ENCODE results near the gene CDK5. TPM values are rescaled to one million over a fixed set of nuclear protein-coding genes. Genes with fewer than 3 reads are reported as not detected.

CDK5 gene
- total and polyA plus RNA-seq, 2 donors from 2014 or later = 9.1 to 21.5 TPM

DNA sequence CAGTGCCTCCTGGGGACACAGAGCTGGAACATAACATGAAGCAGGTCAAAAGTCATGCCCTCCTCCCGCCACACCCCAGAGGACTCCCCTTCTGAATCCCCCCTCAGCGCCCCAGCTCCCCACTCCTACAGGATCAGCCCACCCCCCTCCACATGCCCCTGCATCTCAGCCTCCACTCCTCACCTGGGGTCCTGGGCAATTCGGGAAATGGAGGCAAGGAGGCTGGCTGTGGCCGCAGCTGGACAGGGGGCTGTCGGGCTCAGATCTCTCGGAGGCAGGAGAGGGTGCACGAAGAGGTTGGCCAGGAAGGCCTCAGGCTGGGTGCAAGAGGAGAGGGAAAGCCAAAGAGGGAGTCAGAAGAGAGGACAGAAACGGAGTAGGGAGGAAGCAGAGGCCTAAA, 41.2 kb downstream of the CDK5 start:
- TF ChIP-seq, protein P1, sequence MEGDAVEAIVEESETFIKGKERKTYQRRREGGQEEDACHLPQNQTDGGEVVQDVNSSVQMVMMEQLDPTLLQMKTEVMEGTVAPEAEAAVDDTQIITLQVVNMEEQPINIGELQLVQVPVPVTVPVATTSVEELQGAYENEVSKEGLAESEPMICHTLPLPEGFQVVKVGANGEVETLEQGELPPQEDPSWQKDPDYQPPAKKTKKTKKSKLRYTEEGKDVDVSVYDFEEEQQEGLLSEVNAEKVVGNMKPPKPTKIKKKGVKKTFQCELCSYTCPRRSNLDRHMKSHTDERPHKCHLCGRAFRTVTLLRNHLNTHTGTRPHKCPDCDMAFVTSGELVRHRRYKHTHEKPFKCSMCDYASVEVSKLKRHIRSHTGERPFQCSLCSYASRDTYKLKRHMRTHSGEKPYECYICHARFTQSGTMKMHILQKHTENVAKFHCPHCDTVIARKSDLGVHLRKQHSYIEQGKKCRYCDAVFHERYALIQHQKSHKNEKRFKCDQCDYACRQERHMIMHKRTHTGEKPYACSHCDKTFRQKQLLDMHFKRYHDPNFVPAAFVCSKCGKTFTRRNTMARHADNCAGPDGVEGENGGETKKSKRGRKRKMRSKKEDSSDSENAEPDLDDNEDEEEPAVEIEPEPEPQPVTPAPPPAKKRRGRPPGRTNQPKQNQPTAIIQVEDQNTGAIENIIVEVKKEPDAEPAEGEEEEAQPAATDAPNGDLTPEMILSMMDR (IDR thresholded peaks at IDR 0.05; ENCODE audit: borderline replicate concordance, extremely low read depth, insufficient read depth) = no peak
- intact Hi-C loops (cut with DNase I) = no loop called here
- no peak for FAIRE-seq
- H3K4me3 ChIP-seq (ENCODE audit: low read length in 3 of 3) = no peak overlapping the region
- H3K27me3 ChIP-seq (ENCODE audit: control insufficient read depth, insufficient read depth, low read length) = peaks cover 7% of the 10 kb centered on the region
- H3K27ac ChIP-seq (ENCODE audit: low read depth in 2 of 2, low read length in 2 of 2) = no peak overlapping the region
- no peaks in the 10 kb centered on the region for H3K9me3 ChIP-seq (ENCODE audit: control insufficient read depth in 2 of 3, insufficient read depth in 1 of 3, low read length in 3 of 3)
- no peak overlapping the region for H3K9ac ChIP-seq (ENCODE audit: low read length in 3 of 3)
- no peaks in the 10 kb centered on the region for H3K36me3 ChIP-seq (ENCODE audit: control insufficient read depth in 2 of 3, insufficient read depth in 3 of 3, low read length in 3 of 3)
- no peak for DNase-seq
- H3K4me1 ChIP-seq (ENCODE audit: control insufficient read depth in 2 of 3, insufficient read depth in 2 of 3, low read depth in 1 of 3, low read length in 3 of 3) = peaks cover 0 to 28% (median 0%) of the 10 kb centered on the region in 3 donors

- peaks cover 7% of the 10 kb centered on the region for H3K27me3 ChIP-seq (ENCODE audit: control insufficient read depth, insufficient read depth, low read length)
- intact Hi-C loops (cut with DNase I) = no loop called here
- H3K4me1 ChIP-seq (ENCODE audit: control insufficient read depth in 2 of 3, insufficient read depth in 2 of 3, low read depth in 1 of 3, low read length in 3 of 3) = peaks cover 0 to 28% (median 0%) of the 10 kb centered on the region in 3 donors
- H3K4me3 ChIP-seq (ENCODE audit: low read length in 3 of 3) = no peak overlapping the region
- TF ChIP-seq, protein P1 (IDR thresholded peaks at IDR 0.05; ENCODE audit: borderline replicate concordance, extremely low read depth, insufficient read depth) = no peak
- no peak overlapping the region for H3K9ac ChIP-seq (ENCODE audit: low read length in 3 of 3)
- FAIRE-seq = no peak
- no peaks in the 10 kb centered on the region for H3K9me3 ChIP-seq (ENCODE audit: control insufficient read depth in 2 of 3, insufficient read depth in 1 of 3, low read length in 3 of 3)
- H3K36me3 ChIP-seq (ENCODE audit: control insufficient read depth in 2 of 3, insufficient read depth in 3 of 3, low read length in 3 of 3) = no peaks in the 10 kb centered on the region
- DNase-seq = no peak
- no peak overlapping the region for H3K27ac ChIP-seq (ENCODE audit: low read depth in 2 of 2, low read length in 2 of 2)
Observed at GRCh38 chr7:151015967-151016366, 41.7 kb downstream of the CDK5 start.

GRCh38 chr7:151014950-151015349, 42.7 kb downstream of the CDK5 start:
- TF ChIP-seq, protein P1 (IDR thresholded peaks at IDR 0.05; ENCODE audit: borderline replicate concordance, extremely low read depth, insufficient read depth) = no peak
- Histone ChIP-seq H3K9me3 (ENCODE audit: control insufficient read depth in 2 of 3, insufficient read depth in 1 of 3, low read length in 3 of 3) (no peaks in the 10 kb centered on the region), H3K27me3 (ENCODE audit: control insufficient read depth, insufficient read depth, low read length) (peaks cover 7% of the 10 kb centered on the region), H3K27ac (ENCODE audit: low read depth in 2 of 2, low read length in 2 of 2) (no peak overlapping the region), H3K4me3 (ENCODE audit: low read length in 3 of 3) (no peak overlapping the region), H3K9ac (ENCODE audit: low read length in 3 of 3) (no peak overlapping the region), H3K36me3 (ENCODE audit: control insufficient read depth in 2 of 3, insufficient read depth in 3 of 3, low read length in 3 of 3) (no peaks in the 10 kb centered on the region), H3K4me1 (ENCODE audit: control insufficient read depth in 2 of 3, insufficient read depth in 2 of 3, low read depth in 1 of 3, low read length in 3 of 3) (peaks cover 0 to 28% (median 0%) of the 10 kb centered on the region in 3 donors)
- DNase-seq (no peak), FAIRE-seq (no peak)
- intact Hi-C loops (cut with DNase I) = no loop called here
